GM23338 (cell line): ENCODE measurements around the gene PLA2G4B. TPM values are rescaled to one million over a fixed set of nuclear protein-coding genes. Genes with fewer than 3 reads are reported as not detected.
"Not testable (repeated sequence)": the region's sequence is repeated elsewhere in the genome, so short reads cannot be mapped to it uniquely, and the experiment has no call there.

Experiments used
- ATAC-seq: fragments of 200-7000 bp; cut with Tn5 transposase; 3 replicates; pipeline ENCODE4 v1.9.1; 2020
- DNase-seq: peaks from one replicate; pipeline ENCODE4 v3.0.0-alpha.2; 2015; ENCODE audit warnings: low spot score
- H2AFZ ChIP-seq: fragments of 200-600 bp; sonication (generic); 2 replicates; pipeline ENCODE4 v1.8.0; 2016; ENCODE audit warnings: antibody characterized with exemption, mild to moderate bottlenecking, moderate library complexity
- H3F3A ChIP-seq: fragments of 200-600 bp; sonication (generic); replicated peaks from 2 replicates; pipeline ENCODE4 v1.8.0; 2017; ENCODE audit warnings: antibody characterized with exemption, mixed run types, low read depth
- H3K27ac ChIP-seq: fragments of 200-600 bp; sonication (generic); 2 replicates; pipeline ENCODE4 v1.6.1; 2016; ENCODE audit warnings: low read depth
- H3K27me3 ChIP-seq: fragments of 200-600 bp; sonication (generic); 2 replicates; pipeline ENCODE4 v1.8.0; 2016; ENCODE audit warnings: mild to moderate bottlenecking, mixed run types, moderate library complexity; ENCODE audit not compliant: insufficient read depth
- H3K36me3 ChIP-seq: fragments of 200-600 bp; sonication (generic); 2 replicates; pipeline ENCODE4 v1.8.0; 2016; ENCODE audit warnings: mild to moderate bottlenecking; ENCODE audit not compliant: insufficient read depth
- H3K4me1 ChIP-seq: fragments of 200-600 bp; sonication (generic); 2 replicates; pipeline ENCODE4 v1.8.0; 2016; ENCODE audit warnings: mild to moderate bottlenecking, moderate library complexity; ENCODE audit not compliant: insufficient read depth
- H3K4me2 ChIP-seq: fragments of 200-600 bp; sonication (generic); 2 replicates; pipeline ENCODE4 v1.7.1; 2017; ENCODE audit warnings: mixed run types
- H3K4me3 ChIP-seq: fragments of 200-600 bp; sonication (generic); 2 replicates; pipeline ENCODE4 v1.6.1; 2016; ENCODE audit warnings: mixed run types
- H3K79me2 ChIP-seq: fragments of 200-600 bp; sonication (generic); replicated peaks from 2 replicates; pipeline ENCODE4 v1.8.0; 2017; ENCODE audit warnings: mild to moderate bottlenecking; ENCODE audit not compliant: insufficient read depth
- H3K9me2 ChIP-seq: fragments of 200-600 bp; sonication (generic); 2 replicates; pipeline ENCODE4 v1.8.0; 2017; ENCODE audit not compliant: insufficient read depth
- H4K20me1 ChIP-seq: fragments of 200-600 bp; sonication (generic); replicated peaks from 2 replicates; pipeline ENCODE4 v1.8.0; 2017; ENCODE audit warnings: mild to moderate bottlenecking; ENCODE audit not compliant: insufficient read depth
- H3K27ac Mint-ChIP-seq: 2 replicates; pipeline ENCODE4 v1.8.0; 2020; ENCODE audit warnings: inconsistent platforms, mild to moderate bottlenecking, moderate library complexity, mixed read lengths
- H3K27me3 Mint-ChIP-seq: 3 replicates; pipeline ENCODE4 v1.8.0; 2022; ENCODE audit warnings: low read depth, mild to moderate bottlenecking, moderate library complexity, mixed read lengths, inconsistent platforms; ENCODE audit not compliant: insufficient read depth, poor library complexity
- H3K36me3 Mint-ChIP-seq: 3 replicates; pipeline ENCODE4 v1.8.0; 2021; ENCODE audit warnings: low read depth, mild to moderate bottlenecking, inconsistent platforms, moderate library complexity, mixed read lengths
- H3K4me1 Mint-ChIP-seq: 3 replicates; pipeline ENCODE4 v1.8.0; 2020; ENCODE audit warnings: mild to moderate bottlenecking, inconsistent platforms, mixed read lengths
- H3K4me3 Mint-ChIP-seq: 3 replicates; pipeline ENCODE4 v1.8.0; 2021; ENCODE audit warnings: moderate library complexity, mild to moderate bottlenecking, inconsistent platforms, mixed read lengths
- H3K9me3 Mint-ChIP-seq: 3 replicates; pipeline ENCODE4 v1.8.0; 2020; ENCODE audit warnings: moderate library complexity, mild to moderate bottlenecking, inconsistent platforms, mixed read lengths
- NANOG ChIP-seq: IDR thresholded peaks from 2 replicates; pipeline ENCODE4 v1.6.1; 2016; ENCODE audit warnings: antibody characterized with exemption, borderline replicate concordance
- REST ChIP-seq: IDR thresholded peaks from one replicate; pipeline ENCODE4 v1.6.1; 2018; ENCODE audit warnings: antibody characterized with exemption; ENCODE audit not compliant: unreplicated experiment
- ZNF462 ChIP-seq: fragments of 250-450 bp; sonication (Bioruptor Pico); IDR thresholded peaks from 2 replicates; pipeline ENCODE4 v1.5.0; 2020; ENCODE audit warnings: mild to moderate bottlenecking, moderate library complexity
- polyA plus RNA-seq: library from polyadenylated mRNA; unstranded; fragments of >200 nt; fragmentation: Nextera tagmentation; extraction: Ambion mirVana; gene quantifications from 2 replicates; pipeline ENCODE4 v1.2.1, GENCODE V29; 2016
- total RNA-seq: library from RNA; depleted of rRNA; stranded (reverse); fragments of >200 nt; shearing (Covaris generic); gene quantifications from 2 replicates; pipeline ENCODE4 v1.2.3, GENCODE V29; 2014

PLA2G4B gene
- total and polyA plus RNA-seq, 2 experiments from 2014 or later, result 4.4 to 9.6 TPM

- TF ChIP-seq ZNF462 (CRISPR knock-in tag) (no peak), NANOG (no peak), REST (no peak)
These were observed 8.5 kb upstream of the PLA2G4B start (continued) for GRCh38 chr15:41829959-41830646.

DNA sequence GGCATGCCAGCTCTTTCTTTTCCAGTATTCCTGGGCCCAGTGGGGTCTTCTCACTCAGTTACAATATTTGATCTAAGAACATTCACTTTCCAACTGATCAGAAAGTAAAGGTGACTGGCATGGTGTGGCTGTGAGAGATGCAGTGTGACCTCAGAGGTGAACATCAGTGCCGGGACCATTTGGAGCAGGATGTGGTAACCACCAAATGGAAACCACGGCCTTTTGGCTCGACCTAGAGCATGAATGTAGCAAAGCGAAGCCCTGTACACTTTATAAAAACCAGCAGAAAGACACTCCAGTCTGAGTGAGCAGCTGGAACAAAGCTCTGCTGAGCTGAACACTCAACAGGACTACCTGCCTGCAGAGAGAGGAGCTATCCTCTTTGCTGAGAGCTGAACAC, 7.4 kb upstream of the PLA2G4B start:
- not testable (repeated sequence) for H3K9me2 ChIP-seq, DNase-seq, H3K9me3 Mint-ChIP-seq, H3F3A ChIP-seq, H3K27ac ChIP-seq, H3K4me3 Mint-ChIP-seq, H3K36me3 Mint-ChIP-seq, H3K4me1 ChIP-seq, H2AFZ ChIP-seq, H3K27me3 ChIP-seq, H3K27ac Mint-ChIP-seq, ATAC-seq, H3K79me2 ChIP-seq, H4K20me1 ChIP-seq, H3K4me2 ChIP-seq, H3K4me3 ChIP-seq, H3K36me3 ChIP-seq, H3K4me1 Mint-ChIP-seq
- peaks cover 18% of the 10 kb centered on the region for H3K27me3 Mint-ChIP-seq
